IPS-NIHi11 (cell line): ENCODE data around the gene FOXS1.
"Not testable (repeated sequence)": the region's sequence is repeated elsewhere in the genome, so short reads cannot be mapped to it uniquely, and the experiment has no call there.

Experiments used
- DNase-seq: peaks from one replicate; pipeline ENCODE4 v3.0.0; 2012; ENCODE audit warnings: mixed read lengths, low spot score

FOXS1 gene

DNA sequence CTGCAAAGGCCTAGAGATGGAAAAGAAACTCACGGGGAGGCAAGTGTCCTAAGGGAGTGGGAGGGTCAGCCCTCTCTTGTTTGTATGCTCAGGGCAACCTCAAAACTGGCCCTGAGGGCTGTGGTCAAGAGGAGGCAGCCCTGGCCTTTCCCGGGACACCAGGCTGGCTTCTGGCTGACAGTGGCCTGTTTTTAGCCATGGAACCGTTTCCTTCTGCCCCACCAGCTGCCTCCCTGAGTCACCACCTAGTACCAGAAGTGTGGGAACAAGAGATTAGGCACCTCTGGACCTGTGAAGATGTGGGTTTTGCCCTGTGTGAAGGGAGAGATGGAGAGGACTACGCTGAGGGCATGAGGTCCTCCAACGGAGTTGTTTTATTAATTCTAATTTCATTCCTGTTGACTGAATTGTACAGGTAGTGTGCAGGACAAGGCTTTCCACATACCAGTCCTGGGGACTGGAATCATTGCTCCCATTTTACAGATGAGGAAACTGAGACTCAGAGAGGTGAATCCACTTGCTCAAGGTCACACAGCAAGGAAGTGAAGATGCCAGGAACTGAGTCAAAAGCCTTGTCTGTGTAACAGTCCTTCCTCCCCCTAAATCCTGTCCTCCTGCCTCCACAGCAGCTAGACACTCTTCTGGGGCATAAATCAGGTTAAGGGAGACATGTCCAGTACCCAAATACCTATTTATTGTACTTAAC is 5.5 kb downstream of the FOXS1 start:
- DNase-seq = no peak

DNA sequence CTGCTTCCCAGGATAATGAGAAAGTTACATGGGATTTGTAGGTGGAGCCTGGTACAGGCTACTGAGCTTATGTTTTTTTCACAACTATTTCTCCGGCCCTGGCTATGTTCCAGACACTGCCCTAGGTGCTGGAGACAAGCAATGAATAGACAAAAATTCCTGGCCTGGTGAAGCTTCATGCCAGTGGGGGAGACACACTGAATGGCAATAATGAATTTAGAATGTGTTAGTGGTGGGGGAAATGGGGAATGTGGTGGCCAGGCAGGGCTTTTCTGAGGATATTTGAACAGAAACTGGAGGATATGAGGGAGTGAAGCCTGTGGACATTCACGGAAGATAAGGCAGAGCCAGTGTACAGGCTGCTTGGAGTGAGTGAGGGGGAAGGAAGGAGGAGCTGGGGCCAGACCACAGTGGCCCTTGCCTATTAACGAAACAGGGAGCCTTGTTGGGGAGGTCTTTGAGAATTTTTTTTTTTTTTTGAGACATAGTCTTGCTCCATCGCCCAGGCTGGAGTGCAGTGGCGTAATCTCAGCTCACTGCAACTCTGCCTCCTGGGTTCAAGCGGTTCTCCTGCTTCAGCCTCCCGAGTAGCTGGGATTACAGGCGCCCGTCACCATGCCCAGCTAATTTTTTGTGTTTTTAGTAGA is 6.6 kb downstream of the FOXS1 start:
- no peak for DNase-seq

DNA sequence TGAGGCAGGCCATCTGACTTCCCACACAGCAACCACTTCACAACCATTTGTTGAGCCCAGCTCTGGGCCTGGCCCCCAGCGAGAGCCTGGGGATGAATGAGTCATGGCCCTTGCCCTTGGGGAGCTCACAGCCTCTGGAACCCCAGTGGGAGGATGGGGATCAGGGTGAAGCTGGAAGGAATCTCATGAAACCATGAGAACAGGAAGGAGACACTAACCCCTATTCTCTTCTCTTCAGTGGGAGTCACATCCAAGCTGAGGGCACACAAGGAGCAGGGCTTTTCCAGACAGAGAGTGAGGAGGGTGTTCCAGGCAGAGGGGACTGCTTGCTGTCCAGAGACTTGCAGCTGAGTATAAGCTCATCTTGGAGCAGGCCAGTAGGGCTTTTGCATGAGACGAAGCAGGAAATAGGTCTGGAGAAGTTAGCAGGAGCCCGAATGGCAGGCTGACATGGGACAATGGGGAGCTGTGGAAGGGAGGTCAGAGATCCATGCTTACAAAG is 7.5 kb downstream of the FOXS1 start:
- DNase-seq = no peak

DNA sequence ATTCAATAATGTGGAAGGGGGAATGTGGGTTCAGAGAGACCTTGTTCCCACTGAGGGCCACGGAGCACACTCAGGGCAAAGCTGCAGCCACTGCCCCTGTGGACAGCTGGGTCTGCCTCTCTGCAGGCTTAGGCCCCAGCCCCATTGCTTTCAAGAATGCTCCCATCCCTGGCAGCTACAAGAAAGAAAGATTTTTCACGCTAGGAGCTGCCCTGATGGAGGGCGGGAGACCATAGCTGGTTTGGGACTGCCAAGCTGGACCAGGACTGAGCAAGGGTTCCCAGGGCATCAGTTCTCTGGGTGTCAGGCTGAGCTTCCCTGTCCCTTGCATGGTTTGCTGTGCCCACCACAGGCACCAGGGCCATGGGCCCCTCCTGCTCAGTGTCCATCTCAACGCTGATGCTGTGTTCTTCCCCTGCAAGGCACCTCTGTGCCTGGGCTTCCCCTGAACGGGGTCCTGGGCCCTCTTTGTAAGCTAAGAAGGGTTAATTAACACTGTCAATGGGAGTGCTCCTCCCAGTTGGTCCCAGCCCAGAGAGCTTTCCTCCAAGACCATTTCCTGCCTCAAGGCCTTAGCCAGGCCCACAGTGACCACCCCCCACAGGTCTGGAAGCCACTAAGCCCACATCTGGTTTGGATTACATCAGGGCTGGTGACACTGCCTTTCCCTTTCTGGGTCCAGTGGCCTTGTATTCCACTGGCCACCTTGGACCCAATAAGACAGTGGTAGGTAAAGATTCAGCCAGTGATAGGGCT is 8.4 kb downstream of the FOXS1 start:
- DNase-seq = no peak

DNA sequence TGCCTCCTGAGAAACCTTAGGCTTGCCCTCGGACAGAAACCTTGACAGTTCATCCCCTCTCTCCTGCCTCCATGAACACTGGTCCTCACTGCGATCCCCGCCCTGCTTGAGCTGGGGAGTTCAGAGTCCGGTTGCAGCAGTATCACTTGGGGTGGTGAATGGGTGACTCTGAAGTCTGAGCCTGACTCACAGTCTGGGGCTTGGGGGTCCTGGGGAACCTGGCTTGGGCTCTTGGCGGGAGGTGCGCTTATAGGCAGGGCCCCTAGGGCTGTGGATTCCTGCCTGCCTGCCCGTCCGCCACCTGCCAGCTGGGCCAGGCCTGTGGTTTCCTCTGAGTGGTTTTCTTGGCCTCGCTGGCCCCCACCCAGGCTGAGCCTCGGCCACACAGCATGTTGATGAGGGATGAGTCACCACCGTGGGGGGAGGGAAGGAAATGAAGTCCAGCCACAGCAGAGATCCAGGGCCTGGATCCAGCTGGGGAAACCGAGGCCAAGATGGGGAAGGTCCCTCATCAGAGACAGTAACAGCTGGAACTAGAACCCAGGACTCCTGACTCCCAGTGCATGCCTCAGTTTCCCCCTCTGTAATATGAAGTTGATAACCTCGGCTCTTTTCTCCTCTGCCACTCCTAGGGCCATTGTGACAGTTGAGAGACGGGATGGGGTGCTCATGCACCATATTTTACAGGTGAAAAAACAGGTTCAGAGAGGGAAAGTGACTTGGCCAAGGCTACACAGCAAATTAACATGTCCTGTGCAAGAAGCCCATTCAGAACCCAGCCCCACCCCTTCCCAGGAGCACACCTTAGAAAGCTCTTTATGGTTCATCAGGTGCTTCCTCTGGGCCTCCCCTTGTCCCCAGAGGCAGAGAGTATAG is 9.2 kb downstream of the FOXS1 start:
- peak; percentile 63 for DNase-seq

DNA sequence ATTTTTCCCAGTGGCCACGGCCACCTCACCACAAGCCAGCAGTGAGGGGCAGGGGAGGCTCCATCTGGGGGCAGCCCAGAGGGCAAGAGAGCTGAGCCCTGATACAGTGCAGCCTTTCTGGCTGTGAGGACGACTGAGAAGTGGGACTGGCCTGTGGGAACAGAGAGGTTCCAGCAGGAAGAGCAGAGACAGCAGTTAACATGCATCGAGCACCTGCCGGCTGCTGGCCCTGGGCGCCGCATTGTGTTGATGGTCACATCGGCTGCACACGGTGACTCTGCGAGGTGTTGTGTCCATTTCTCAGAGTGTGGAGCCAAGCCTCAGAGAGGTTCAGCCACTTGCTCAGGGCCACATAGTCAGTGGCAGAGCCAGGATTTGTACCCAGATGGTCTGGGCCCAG is 9.8 kb downstream of the FOXS1 start:
- no peak for DNase-seq

DNA sequence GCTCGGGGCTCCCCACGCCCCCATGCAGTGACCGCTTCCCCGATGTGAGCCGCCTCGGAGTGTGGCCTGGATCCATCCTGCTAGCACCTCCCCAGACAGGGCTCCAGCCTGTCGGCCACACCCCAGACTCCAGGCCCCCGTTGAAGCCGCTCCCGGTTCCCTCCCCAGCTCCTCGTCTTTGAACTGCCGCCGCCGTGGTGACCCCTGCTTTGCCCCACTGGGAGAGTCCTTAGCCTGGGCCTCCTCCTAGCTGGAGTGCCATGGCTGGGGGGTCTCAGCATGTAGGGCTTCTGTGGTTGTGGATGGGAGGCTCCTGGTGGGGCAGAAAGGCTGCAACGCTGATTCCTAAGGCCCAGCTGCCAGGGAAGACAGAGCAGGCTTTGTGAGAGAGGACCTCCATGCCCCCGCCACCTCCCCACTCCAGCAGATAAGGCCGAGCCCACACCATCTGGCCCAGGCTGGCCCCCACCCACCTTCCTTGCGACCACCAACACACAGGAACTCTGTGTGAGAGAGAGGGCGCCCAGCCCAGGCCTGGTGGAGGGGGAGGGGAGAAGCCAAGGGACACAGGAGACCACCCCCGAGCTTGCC is 11.4 kb downstream of the FOXS1 start:
- DNase-seq = no peak

DNA sequence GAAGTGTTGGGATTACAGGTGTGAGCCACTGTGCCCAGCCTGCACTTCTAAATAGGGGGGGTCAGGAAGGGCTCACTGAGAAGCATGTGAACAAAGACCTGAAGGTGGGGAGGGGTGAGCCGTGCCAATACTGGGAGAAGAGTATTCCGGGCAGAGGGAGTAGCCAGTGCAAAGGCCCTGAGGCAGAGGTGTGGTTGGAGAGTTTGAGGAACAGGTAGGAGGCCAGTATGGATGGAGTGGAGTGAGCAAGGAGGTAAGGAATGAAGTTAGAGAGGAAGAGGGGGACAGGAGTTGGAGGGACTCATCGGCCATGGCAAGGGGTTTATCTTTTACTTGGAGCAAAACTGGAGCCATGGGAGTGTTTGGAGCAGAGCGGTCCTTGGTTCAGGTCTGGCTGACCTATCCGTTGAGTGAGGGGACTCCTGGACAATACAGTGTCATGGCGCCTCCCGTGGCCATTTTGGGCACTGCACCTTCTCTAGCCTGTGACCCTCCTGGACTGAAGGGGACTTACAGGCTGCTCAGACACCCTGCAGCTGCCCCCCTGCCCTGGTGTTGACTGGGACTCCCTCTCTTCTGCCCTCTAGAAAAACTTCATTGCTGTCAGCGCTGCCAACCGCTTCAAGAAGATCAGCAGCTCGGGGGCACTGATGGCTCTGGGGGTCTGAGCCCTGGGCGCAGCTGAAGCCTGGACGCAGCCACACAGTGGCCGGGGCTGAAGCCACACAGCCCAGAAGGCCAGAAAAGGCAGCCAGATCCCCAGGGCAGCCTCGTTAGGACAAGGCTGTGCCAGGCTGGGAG is 12.1 kb downstream of the FOXS1 start:
- peak; percentile 92 for DNase-seq

DNA sequence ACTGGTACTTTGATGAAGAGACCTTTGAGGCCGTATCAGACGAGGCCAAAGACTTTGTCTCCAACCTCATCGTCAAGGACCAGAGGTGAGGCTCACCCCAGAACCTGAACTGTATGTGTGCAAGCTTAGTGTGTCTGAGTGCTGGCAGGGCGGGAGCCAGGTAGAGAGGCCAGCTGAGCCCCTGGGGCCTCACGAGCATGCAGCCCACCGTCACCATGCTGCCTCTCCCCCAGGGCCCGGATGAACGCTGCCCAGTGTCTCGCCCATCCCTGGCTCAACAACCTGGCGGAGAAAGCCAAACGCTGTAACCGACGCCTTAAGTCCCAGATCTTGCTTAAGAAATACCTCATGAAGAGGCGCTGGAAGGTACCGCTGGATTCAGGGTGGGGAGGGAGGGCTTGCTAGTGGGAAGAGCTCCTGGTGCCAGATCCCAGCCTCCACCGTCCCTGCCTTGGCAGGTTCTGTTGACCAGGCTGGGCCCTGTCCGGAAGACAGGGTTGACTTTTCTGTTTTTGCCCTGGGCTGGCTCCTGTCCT is 13.6 kb downstream of the FOXS1 start:
- DNase-seq = no peak

DNA sequence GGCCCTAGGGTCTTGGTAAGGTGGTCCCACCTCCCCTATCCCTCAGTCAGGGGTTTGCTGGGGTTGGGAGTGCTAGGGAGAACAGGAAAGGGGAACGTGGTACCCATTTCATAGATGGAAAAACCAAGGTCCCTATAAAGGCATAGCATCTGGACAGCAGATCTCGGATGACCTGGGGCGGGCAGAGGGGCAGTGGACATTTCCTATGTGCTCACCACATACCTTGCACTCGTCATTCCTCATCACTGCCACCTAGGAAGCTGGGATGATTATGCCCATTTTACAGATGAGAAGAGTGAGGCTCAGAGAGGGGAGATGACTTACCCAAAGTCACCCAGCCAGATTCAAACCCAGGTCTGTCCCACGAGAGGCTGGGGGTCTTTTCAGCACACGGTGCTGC is 14.2 kb downstream of the FOXS1 start:
- DNase-seq = no peak

DNA sequence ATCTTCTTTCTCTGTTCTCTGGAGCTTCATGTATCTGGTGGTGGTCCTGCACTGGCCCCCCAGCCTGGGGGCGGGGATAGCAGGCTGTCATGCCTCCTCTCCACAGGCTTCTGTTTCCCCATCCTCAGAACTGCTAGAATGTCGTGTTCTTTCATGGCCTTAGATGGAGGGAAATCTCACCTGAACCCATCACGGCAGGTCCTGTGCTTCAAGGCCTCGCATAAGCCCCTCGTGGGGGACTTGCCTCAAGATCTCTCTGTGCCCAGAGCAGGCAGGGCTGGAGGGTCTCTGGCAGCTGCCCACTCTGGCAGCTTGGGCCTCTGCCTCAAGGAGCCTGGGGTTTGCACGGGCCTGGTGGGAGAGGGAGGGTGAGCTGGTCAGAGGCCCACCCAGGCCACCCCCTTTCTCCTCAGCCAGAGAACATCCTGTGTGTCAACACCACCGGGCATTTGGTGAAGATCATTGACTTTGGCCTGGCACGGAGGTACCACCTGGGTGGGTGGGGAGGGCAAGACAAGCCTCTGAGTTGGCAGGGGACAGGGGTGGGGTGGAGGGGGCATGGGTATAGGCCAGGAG is 14.9 kb downstream of the FOXS1 start:
- no peak for DNase-seq

DNA sequence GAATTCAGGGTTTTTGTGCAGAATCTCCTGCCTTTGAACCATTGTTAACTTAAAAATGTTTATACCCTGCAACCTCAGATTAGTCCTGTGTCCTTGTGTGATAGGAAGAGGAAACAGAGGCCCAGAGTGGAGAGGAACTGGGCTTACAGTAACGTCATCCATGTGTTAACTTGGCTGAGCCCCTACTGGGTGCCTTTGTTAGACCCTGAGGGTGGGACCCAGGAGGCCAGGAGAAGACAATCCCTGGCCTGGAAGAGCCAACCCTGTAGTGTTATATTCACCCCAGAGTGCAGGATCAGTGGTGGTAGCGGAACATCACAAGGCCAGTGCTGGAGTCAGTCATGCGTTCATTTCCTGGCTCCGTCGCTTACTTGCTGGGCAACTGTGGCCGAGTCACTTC is 15.7 kb downstream of the FOXS1 start:
- no peak for DNase-seq

DNA sequence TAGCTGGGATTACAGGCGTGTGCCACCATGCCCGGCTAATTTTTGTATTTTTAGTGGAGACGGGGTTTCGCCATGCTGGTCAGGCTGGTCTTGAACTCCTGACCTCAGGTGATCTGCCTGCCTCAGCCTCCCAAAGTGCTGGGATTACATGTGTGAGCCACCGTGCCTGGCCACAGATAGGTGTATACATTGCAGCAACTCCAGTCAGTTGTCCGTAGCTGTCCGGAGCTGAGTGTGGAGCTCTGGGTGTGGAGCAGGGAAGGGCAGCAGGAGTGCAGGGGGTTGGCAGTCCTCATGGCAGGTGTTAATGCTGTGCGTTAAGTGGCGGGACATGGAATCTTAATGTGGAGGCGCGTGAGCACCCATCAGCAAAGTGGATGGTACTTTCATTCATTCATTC is 17.4 kb downstream of the FOXS1 start:
- DNase-seq = not testable (repeated sequence)

DNA sequence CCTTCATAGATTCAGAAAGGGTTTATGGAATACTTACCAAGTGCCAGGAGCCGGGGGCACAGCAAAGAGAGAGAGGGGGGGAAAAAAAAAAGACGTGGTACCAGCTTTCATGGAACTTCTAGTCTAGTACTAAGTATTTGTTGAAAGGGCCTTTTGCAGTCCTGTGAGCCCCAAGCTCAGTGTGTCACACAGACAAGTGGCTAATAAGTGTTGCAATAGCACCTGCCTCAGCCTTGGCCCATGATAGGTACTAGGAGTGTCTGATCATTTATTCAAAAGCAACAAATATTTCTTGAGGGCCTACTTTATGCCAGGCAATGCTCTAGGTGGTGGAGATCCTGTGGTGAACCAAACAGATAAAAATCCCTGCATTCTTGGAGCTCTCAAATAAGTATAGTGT is 18.3 kb downstream of the FOXS1 start:
- DNase-seq = no peak

DNA sequence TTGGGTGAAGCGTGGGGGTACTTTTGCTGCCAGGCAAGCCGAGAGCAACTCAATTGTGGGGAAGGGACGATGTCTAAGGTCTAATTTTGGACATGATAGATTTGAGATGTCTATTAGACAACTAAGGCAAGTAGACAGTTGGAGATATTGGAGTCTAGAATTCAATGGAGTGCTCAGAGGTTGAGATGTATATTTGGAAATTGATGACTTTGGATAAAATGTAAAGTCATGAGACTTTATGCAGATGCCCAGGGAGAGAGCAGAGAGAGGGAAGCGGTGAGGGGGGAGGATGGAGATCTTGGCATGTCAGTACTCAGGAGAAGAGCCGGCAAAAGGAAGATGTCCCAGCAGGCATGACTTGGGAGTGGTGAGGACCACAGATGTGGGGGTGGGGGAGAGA is 19.3 kb downstream of the FOXS1 start:
- no peak for DNase-seq

DNA sequence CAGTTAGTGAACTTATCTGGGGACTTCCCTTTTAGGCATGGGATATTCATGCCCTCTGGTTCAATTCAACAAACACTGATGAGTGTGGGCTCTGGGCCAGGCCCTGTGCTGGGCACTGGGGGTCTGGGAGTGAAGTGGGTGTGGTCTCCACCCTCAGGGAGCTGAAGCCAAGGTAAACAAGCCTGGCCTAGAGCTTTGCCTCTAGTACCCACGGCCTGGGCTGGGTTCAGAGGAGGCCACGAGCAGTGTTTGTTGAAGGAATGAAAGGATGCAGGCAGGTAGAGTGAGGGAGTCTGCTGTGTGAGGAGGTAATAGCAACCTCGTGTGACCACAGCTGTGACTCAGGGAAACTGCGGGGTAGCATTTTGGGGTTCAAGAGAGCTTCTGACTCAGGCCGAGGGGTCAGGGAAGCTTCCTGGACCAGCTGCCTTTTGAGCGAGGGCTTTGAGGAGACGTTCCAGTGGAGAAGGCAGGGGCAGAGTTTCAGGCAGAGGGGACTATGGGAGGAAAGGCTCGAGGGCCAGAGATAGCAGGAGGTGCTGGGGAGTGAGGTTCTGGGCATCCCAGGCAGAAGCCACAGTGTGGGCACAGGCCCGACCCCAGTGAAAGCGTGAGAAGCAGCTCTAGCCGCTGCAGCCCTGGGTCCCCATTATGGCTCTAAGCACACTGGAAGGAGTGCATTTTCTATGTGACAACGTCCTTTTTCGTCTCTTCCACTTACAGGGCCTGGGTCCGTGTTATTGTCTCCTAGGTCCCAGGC is 20.7 kb downstream of the FOXS1 start:
- no peak for DNase-seq

DNA sequence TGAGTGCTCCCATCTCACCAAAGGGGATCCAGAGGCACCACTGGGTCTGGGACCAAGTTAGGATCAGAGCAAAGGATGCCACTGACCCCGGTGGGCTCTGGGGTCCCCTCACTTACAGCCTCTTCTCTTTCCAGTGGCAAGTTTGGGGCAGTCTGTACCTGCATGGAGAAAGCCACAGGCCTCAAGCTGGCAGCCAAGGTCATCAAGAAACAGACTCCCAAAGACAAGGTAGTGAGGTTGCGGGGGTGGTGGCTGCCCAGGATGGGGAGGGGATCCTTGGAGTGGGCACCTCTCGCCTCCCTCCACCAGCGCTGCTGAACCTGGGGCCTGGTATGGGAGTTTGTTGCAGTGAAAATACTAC is 21.3 kb downstream of the FOXS1 start:
- DNase-seq = no peak

DNA sequence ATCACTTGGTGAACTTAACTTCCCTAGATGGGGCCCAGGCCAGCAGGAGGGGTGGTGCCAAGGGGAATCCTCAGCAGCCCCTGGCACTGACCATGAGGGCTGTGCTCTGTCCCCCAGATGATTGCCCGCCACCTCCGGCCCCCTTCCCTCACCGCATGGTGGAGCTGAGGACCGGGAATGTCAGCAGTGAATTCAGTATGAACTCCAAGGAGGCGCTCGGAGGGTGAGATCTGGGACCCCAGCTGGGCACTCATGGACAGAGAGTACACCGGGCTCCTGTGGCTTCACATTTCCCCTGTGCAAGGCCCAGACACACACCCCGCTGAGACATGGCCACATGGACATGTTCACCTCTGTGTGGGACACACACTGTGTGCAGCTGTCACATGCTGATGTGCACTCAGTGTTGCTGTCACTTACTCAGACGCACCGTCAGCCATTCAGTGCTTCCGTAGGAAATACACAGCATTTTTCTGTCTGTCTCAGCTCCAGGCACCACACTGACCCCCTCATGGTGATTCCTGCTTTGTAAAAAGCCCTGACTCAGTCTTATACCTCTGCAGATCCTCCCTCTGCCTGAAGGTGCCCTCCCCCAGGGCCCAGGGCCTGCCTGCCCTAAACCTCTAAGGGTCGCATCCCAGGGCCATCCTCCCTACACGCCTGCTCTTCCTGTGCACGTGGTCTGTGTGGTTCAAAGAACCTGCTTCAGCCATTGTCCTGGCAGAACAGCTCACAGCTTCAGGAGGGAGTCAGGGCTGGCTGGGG is 21.9 kb downstream of the FOXS1 start:
- no peak for DNase-seq
